Astrocyte (in vitro differentiated cells and primary cell): Measurements from ENCODE around the gene NCOA5. TPM values are rescaled to one million over a fixed set of nuclear protein-coding genes. Genes with fewer than 3 reads are reported as not detected.

Source experiments
- DNase-seq: peaks from one replicate; pipeline ENCODE4 v3.0.0-alpha.2; 2010; ENCODE audit warnings: low read depth
- FAIRE-seq: peaks from 2 replicates; lab custom pipeline; 2011; peaks lifted over from hg19 to GRCh38; lab: Jason Lieb, UNC
- H2AFZ ChIP-seq: 2 replicates; pipeline ENCODE4 v1.6.0; 2012; ENCODE audit warnings: low read depth, low read length, inconsistent platforms
- H3K27ac ChIP-seq: 2 replicates; pipeline ENCODE4 v1.5.1; 2011; ENCODE audit warnings: low read depth, low read length, inconsistent platforms
- H3K27me3 ChIP-seq: 2 replicates; pipeline ENCODE4 v1.6.0; 2011; ENCODE audit warnings: low read length, inconsistent platforms; ENCODE audit not compliant: insufficient read depth
- H3K36me3 ChIP-seq: 2 replicates; pipeline ENCODE4 v1.5.1; 2011; ENCODE audit warnings: low read length, inconsistent platforms; ENCODE audit not compliant: insufficient read depth
- H3K4me1 ChIP-seq: 2 replicates; pipeline ENCODE4 v1.5.1; 2011; ENCODE audit warnings: low read length, inconsistent platforms; ENCODE audit not compliant: insufficient read depth
- H3K4me2 ChIP-seq: 2 replicates; pipeline ENCODE4 v1.6.0; 2012; ENCODE audit warnings: low read length, inconsistent platforms
- H3K4me3 ChIP-seq: 2 replicates; pipeline ENCODE4 v1.5.1; 2011; ENCODE audit warnings: low read depth, mild to moderate bottlenecking, low read length, inconsistent platforms; ENCODE audit not compliant: insufficient read depth
- H3K79me2 ChIP-seq: 2 replicates; pipeline ENCODE4 v1.6.0; 2012; ENCODE audit warnings: mild to moderate bottlenecking, low read length, inconsistent platforms; ENCODE audit not compliant: insufficient read depth
- H3K9ac ChIP-seq: 2 replicates; pipeline ENCODE4 v1.6.0; 2012; ENCODE audit warnings: mild to moderate bottlenecking, low read length, inconsistent platforms
- H3K9me3 ChIP-seq: 2 replicates; pipeline ENCODE4 v1.5.1; 2012; ENCODE audit warnings: low read depth, mild to moderate bottlenecking, low read length, inconsistent platforms; ENCODE audit not compliant: insufficient read depth
- H4K20me1 ChIP-seq: 2 replicates; pipeline ENCODE4 v1.6.0; 2012; ENCODE audit warnings: low read length, inconsistent platforms; ENCODE audit not compliant: insufficient read depth
- H3K27ac Mint-ChIP-seq: one replicate; pipeline ENCODE4 v1.8.0; 2021; ENCODE audit warnings: mild to moderate bottlenecking, mixed read lengths; ENCODE audit not compliant: unreplicated experiment
- H3K27me3 Mint-ChIP-seq: one replicate; pipeline ENCODE4 v1.8.0; 2021; ENCODE audit warnings: low read depth, mixed read lengths; ENCODE audit not compliant: unreplicated experiment
- H3K36me3 Mint-ChIP-seq: one replicate; pipeline ENCODE4 v1.8.0; 2021; ENCODE audit warnings: low read depth, mixed read lengths; ENCODE audit not compliant: unreplicated experiment
- H3K4me1 Mint-ChIP-seq: one replicate; pipeline ENCODE4 v1.8.0; 2021; ENCODE audit warnings: low read depth, mixed read lengths; ENCODE audit not compliant: unreplicated experiment
- H3K4me3 Mint-ChIP-seq: one replicate; pipeline ENCODE4 v1.8.0; 2021; ENCODE audit warnings: mild to moderate bottlenecking, moderate library complexity, mixed read lengths; ENCODE audit not compliant: unreplicated experiment
- H3K9me3 Mint-ChIP-seq: one replicate; pipeline ENCODE4 v1.8.0; 2021; ENCODE audit warnings: mild to moderate bottlenecking, mixed read lengths; ENCODE audit not compliant: unreplicated experiment
- EZH2 ChIP-seq: IDR thresholded peaks from 2 replicates; pipeline ENCODE4 v1.6.1; 2012; ENCODE audit warnings: mild to moderate bottlenecking, low read length, inconsistent platforms; ENCODE audit not compliant: insufficient read depth
- total RNA-seq: library from RNA; stranded (reverse); gene quantifications from 2 replicates; pipeline ENCODE4 v1.2.1, GENCODE V29; 2021
- TF ChIP-seq, protein P1 (sequence below): IDR thresholded peaks from 2 replicates; pipeline ENCODE4 v1.5.1; 2011; ENCODE audit warnings: low read depth, mild to moderate bottlenecking, inconsistent platforms, low read length, moderate library complexity; ENCODE audit not compliant: insufficient read depth

NCOA5 gene
- total RNA-seq, 1 donor from 2014 or later = 20.7 TPM

DNA sequence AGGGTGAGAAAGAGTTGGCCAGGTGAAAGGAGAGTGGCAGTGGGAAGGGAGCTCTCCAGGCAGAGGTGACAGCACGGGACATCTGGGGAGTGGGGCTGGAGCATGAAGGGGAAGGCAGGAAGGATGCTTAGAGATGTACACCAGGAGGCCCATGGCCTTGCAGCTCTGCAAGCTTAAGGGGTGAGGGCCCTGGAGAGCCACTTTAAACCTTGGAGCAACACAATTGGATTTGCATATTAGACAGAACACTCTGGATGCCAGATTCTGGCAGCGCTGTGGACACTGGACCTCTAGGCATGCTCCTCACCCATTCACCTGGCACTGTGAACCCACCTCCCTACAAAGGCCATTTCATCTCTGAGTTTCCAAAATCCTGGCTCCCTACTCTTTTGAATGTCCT is 24.7 kb upstream of the NCOA5 start:
- Histone ChIP-seq H3K79me2 (no peaks in the 10 kb centered on the region), H3K4me2 (no peak overlapping the region), H3K9ac (no peak overlapping the region), H3K9me3 (no peaks in the 10 kb centered on the region), H3K27ac (no peak overlapping the region), H3K4me1 (peaks cover 9% of the 10 kb centered on the region), H2AFZ (no peak overlapping the region), H3K27me3 (peaks cover 32% of the 10 kb centered on the region), H3K4me3 (no peak overlapping the region), H3K36me3 (no peaks in the 10 kb centered on the region), H4K20me1 (no peaks in the 10 kb centered on the region)
- no peak for TF ChIP-seq EZH2
- TF ChIP-seq, protein P1, sequence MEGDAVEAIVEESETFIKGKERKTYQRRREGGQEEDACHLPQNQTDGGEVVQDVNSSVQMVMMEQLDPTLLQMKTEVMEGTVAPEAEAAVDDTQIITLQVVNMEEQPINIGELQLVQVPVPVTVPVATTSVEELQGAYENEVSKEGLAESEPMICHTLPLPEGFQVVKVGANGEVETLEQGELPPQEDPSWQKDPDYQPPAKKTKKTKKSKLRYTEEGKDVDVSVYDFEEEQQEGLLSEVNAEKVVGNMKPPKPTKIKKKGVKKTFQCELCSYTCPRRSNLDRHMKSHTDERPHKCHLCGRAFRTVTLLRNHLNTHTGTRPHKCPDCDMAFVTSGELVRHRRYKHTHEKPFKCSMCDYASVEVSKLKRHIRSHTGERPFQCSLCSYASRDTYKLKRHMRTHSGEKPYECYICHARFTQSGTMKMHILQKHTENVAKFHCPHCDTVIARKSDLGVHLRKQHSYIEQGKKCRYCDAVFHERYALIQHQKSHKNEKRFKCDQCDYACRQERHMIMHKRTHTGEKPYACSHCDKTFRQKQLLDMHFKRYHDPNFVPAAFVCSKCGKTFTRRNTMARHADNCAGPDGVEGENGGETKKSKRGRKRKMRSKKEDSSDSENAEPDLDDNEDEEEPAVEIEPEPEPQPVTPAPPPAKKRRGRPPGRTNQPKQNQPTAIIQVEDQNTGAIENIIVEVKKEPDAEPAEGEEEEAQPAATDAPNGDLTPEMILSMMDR = no peak
- Mint-ChIP-seq H3K27me3 (peaks cover 58% of the 10 kb centered on the region), H3K36me3 (peaks cover 1% of the 10 kb centered on the region), H3K27ac (no peak overlapping the region), H3K4me1 (no peaks in the 10 kb centered on the region), H3K9me3 (peaks cover 4% of the 10 kb centered on the region), H3K4me3 (no peak overlapping the region)
- FAIRE-seq = no peak
- no peak for DNase-seq

DNA sequence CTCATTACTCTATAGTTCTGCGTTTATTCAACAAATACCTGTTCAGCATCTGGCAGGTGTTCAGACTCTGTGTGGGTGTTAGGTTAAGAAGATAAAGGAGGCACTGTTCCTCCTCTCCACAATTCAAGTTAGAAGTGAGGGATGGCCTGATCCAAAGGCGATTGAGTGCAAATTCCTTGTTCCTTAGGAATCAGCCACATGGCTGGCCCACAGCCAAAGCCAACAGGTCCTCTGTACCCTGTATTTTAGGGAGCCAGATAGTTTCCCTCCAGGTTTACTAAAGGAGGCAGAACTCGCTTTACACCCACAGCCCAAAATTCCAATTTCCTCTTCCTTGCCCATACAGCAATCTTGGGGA is 23.3 kb upstream of the NCOA5 start:
- Histone ChIP-seq H4K20me1 (no peaks in the 10 kb centered on the region), H2AFZ (no peak overlapping the region), H3K9me3 (no peaks in the 10 kb centered on the region), H3K4me2 (no peak overlapping the region), H3K4me3 (no peak overlapping the region), H3K27me3 (peaks cover 39% of the 10 kb centered on the region), H3K79me2 (no peaks in the 10 kb centered on the region), H3K4me1 (peaks cover 8% of the 10 kb centered on the region), H3K36me3 (no peaks in the 10 kb centered on the region), H3K9ac (no peak overlapping the region), H3K27ac (no peak overlapping the region)
- Mint-ChIP-seq H3K27ac (no peak overlapping the region), H3K9me3 (peaks cover 4% of the 10 kb centered on the region), H3K4me1 (no peaks in the 10 kb centered on the region), H3K36me3 (peaks cover 1% of the 10 kb centered on the region), H3K27me3 (peaks cover 66% of the 10 kb centered on the region), H3K4me3 (no peak overlapping the region)
- FAIRE-seq (no peak), DNase-seq (no peak)
- TF ChIP-seq EZH2 = no peak
- TF ChIP-seq, protein P1 = no peak

DNA sequence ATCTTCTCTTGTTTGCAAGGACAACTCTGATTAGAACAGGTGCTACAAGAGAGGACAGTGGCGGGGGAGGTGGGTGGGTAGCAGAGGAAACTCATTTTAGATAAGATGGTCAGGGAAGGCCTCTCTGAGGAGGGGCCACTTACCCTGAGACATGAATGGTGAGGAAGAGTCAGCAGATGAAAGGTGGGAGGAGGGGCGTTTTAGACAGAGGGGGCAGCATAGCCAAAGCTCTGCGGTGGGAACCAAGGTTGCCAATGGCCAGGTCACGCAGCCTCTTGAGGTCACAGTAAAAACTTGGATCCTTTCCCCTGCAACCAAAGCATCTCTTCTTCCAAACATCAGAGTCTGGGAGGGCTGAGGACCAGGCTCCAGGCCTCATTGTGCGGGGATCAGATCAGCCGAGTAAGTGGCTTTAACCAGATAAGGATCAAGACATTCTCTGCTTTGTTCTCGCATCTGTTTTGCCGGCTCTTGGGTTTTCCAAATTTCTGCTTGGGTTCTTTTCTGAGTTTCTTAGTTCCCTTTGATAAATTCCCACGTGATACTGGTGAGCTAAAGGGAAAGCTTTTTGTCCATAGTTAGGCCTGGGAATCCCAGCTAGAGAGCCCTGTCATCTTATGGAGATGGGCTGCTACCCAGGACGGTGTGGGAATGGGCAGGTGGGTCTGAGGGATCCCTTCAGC is 22.8 kb upstream of the NCOA5 start:
- peaks cover 4% of the 10 kb centered on the region for H3K9me3 Mint-ChIP-seq
- no peak overlapping the region for H3K27ac ChIP-seq
- peaks cover 2% of the 10 kb centered on the region for H3K4me1 ChIP-seq
- peaks cover 1% of the 10 kb centered on the region for H3K36me3 Mint-ChIP-seq
- H3K4me1 Mint-ChIP-seq = no peaks in the 10 kb centered on the region
- no peaks in the 10 kb centered on the region for H3K9me3 ChIP-seq
- no peak overlapping the region for H3K4me3 ChIP-seq
- H3K27me3 ChIP-seq = peaks cover 43% of the 10 kb centered on the region
- peaks cover 65% of the 10 kb centered on the region for H3K27me3 Mint-ChIP-seq
- H2AFZ ChIP-seq = no peak overlapping the region
- no peak for TF ChIP-seq EZH2
- TF ChIP-seq, protein P1 = no peak
- no peaks in the 10 kb centered on the region for H3K79me2 ChIP-seq
- H3K4me3 Mint-ChIP-seq = no peak overlapping the region
- FAIRE-seq (no peak), DNase-seq (no peak)
- H3K4me2 ChIP-seq = no peak overlapping the region
- H3K36me3 ChIP-seq = no peaks in the 10 kb centered on the region
- H3K27ac Mint-ChIP-seq = no peak overlapping the region
- no peak overlapping the region for H3K9ac ChIP-seq
- no peaks in the 10 kb centered on the region for H4K20me1 ChIP-seq
